HG02970 (cell line): Measurements from ENCODE around the gene IFNGR2.
A peak's percentile ranks its signal among the peaks of the same experiment; 100 is the strongest.
"Not testable (repeated sequence)": the region's sequence is repeated elsewhere in the genome, so short reads cannot be mapped to it uniquely, and the experiment has no call there.

Source experiments
- ATAC-seq: cut with Tn5 transposase; IDR thresholded peaks from one replicate; pipeline ENCODE4 v1.9.1; 2021; ENCODE audit warnings: mild to moderate bottlenecking, moderate library complexity, moderate number of reproducible peaks; ENCODE audit not compliant: unreplicated experiment, low FRiP score

Gene IFNGR2

GRCh38 chr21:33433425-33434114, 30.4 kb downstream of the IFNGR2 start:
- no peak for ATAC-seq

DNA sequence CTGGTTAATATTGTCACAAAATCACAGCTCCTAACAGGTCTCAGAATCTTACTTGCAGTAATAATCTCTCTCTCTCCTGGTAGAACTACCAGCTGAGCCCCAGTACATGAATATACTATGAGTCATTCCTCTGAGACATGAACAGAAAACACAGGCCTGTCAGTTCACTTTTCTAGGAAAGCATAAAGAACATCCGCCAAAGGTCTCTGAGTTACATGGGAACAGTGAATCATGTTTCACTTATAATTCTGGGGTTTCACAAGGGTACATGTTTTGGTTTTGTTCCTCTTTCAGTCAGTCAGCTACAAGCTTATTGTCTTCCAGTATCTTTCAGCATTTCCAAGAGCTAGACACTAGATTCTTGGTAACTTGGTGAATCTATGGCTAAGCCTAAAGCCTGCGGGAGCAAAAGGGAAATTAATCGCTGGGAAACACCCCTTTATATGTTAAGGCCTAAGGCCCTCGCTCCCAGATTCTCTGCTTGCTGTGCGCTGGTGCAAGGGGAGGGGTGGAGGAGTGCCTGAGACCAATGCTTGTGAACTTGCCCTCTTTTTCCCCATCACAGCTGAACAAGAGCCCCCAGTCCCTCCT, 31.7 kb downstream of the IFNGR2 start:
- ATAC-seq: peak; percentile 76

- ATAC-seq: no peak
Measured at GRCh38 chr21:33437140-33437539, 33.9 kb downstream of the IFNGR2 start.

GRCh38 chr21:33441489-33442477, 38.6 kb downstream of the IFNGR2 start:
- ATAC-seq: peak; percentile 47

- no peak for ATAC-seq
Measured at GRCh38 chr21:33443194-33443593, 40.0 kb downstream of the IFNGR2 start.

DNA sequence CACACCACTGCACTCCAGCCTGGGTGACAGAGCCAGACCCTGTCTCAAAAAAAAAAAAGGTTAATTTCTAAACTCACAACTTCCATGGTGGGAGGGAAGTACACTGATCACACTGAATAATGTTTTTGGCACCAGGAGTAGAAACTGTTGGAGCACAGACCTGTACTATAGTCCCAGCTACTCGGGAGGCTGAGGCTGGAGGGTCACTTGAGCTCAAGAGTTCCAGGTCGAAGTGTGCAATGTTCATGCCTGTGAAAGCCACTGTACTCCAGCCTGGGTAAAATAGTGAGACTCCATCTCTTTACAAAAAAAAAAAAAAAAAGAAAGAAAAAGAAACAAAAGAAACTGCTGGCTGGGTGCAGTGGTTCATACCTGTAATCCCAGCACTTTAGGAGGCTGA, 41.3 kb downstream of the IFNGR2 start:
- ATAC-seq: no peak

GRCh38 chr21:33446620-33447019, 43.4 kb downstream of the IFNGR2 start:
- not testable (repeated sequence) for ATAC-seq

DNA sequence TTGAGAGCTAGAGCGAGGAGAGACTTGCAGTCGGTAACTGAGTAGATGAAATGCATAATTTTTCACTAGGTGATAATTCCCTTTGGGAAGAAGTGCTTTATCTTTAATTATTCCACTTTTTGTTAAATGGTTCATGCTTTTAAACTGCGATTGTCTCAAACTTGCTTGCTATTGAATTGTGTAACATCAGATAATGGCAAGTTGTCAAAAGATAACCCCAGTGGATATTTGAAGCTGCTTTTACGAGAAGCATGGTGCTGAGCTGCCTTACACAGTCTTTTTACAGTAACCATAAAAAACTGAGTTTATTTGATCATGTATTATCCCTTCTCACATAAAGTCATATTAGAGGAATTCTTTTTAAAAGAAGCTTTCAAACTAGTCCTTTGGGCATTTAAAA, 46.4 kb downstream of the IFNGR2 start:
- ATAC-seq: no peak

GRCh38 chr21:33451634-33452071, 48.4 kb downstream of the IFNGR2 start:
- no peak for ATAC-seq

- no peak for ATAC-seq
Measured at GRCh38 chr21:33452362-33452761, 49.1 kb downstream of the IFNGR2 start.

- no peak for ATAC-seq
Measured at GRCh38 chr21:33455686-33456446, 52.7 kb downstream of the IFNGR2 start.

DNA sequence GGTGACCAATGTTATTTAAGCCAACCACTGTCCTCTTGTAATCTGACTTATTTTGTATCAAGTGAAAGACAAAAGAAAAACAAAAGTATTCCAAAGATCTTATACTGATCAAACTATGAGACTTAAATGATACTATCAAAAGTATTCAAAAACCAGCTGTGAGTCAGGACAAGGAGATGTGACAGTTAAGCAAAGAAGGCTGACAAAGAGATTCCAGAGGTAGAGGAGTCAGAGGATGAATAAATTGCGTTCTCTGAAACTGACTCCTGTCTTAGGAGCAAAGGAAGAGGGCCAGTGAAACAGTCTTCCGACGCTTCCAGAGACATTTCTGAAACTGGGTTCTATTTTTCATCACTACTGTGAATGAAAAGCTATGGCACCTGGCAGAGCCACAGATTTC, 55.6 kb downstream of the IFNGR2 start:
- ATAC-seq: no peak

- no peak for ATAC-seq
Measured at GRCh38 chr21:33461538-33462250, 58.5 kb downstream of the IFNGR2 start.

DNA sequence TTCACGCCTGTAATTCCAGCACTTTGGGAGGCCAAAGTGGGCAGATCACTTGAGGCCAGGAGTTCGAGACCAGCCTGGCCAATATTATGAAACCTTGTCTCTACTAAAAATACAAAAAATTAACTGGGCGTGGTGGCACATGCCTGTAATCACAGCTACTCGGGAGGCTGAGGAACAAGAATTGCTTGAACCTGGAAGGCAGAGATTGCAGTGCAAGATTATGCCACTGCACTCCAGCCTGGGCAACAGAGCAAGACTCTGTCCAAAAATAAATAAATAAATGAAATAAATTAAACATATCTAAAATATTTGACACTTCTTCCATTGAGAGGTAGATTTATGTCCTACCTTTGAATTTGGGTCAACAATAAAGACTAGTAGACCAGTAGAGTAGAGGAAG, 66.0 kb downstream of the IFNGR2 start:
- not testable (repeated sequence) for ATAC-seq

- no peak for ATAC-seq
Measured at GRCh38 chr21:33470701-33471100, 67.5 kb downstream of the IFNGR2 start.

GRCh38 chr21:33473344-33473743, 70.1 kb downstream of the IFNGR2 start:
- ATAC-seq: no peak

DNA sequence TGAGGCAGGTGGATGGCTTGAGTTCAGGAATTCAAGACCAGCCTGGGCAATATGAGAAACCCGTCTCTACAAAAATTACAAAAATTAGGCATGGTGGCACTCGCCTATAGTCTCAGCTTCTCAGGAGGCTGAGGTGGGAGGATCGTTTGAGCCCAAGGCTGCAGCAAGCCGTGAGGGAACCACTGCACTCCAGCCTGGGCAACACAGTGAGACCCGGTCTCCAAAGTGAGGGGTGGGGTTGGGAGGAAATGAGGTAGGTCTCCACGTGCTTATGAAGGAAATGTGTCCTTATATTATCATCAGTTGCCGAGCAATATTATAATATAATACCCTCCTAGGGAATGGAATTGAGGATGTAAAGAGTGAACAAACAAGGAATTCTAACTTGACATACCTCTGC, 73.9 kb downstream of the IFNGR2 start:
- ATAC-seq: no peak

DNA sequence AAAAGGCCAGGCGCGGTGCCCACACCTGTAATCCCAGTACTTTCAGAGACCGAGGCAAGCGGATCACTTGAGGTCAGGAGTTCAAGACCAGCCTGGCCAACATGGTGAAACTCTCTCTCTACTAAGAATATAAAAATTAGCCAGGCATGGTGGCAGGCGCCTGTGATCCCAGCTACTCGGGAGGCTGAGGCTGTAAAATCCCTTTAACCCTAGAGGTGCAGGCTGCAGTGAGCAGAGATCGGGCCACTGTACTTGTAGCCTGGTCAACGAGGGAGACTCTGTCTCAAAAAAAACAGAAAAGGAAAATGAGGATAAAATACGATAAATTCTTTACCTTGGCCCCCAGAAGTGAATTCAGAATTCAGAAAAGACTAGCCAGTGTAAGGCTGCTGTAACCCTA, 75.0 kb downstream of the IFNGR2 start:
- no peak for ATAC-seq

DNA sequence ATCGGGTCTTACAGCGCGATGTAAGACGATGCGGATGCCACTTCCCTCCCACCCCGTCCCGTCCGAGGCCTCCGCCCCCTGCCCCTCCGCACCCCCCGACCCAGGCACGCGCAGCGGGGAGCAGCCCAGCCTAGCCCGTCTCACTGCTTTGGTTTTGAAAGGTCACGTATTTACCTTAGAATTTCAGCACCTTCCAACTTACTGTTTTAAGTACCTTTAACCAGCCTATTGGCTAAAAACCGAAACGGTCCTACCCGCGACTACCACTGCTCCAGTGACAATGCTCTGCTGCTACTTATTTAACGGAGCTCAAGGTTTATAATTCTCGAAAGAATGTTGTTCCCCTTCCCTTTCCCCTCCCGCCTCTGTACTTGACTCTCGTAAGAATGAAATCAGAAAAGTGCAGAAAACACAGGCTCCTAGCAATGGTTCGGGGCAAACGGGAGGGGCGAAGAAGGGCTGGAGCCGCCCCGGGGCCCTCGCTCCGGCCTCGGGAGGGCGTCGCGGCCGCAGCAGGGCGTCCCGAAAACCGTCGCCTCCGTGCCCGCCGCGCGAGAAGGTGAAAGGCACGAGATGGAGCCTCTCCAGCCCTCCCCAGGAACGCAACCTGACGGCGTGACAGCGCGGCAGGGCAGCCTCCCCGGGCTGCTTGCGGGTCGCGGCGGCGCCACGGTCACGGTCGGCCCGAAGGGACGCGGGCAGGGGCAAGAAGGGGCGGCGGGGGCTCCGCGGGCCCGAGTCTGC, 75.9 kb downstream of the IFNGR2 start:
- no peak for ATAC-seq
